ENCODE data around the gene TPSD1.

The TPSD1 gene

DNA sequence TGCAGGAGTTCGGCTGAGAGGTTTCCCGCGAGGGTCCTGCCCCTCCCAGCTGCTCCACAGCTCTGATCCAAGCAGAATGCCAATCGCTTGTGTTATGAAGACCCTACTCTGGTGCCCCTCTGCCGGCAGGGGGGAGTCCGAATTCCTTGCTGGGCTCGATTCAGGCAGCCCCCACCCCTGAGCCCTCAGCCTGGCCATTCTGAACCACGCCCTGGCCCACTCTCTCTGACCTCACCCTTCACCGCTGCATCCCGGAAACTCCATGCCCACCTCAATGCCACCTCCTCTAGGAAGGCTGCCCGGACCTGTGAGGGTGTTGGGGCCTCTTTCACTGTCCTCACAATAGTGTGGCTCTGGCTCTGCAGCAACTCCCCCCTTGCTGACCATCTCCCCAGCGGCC is 45.7 kb downstream of the TPSD1 start:
- DNase-seq = no peak

DNA sequence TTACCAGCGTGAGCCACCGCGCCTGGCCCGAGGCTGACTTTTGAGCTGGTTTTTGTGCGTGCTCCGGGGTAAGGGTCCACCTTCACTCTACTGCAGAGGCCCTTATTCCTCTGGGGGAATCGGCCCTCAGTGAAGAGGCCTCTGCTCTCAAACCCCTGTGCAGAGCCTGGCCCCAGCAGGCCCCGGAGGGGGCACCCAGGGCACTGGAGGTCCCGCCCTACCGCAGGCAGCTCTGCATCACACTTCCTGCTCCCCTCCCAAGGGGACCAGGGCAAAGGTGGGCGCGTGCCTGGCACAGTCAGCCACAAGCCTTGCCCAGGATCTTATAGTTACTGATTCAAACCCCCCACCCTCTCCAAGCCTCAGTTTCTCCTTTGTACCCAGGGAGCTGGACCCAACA is 50.0 kb downstream of the TPSD1 start:
- no peak for DNase-seq

- DNase-seq = no peak
Observed at GRCh38 chr16:1306334-1306733, 50.5 kb downstream of the TPSD1 start.

DNA sequence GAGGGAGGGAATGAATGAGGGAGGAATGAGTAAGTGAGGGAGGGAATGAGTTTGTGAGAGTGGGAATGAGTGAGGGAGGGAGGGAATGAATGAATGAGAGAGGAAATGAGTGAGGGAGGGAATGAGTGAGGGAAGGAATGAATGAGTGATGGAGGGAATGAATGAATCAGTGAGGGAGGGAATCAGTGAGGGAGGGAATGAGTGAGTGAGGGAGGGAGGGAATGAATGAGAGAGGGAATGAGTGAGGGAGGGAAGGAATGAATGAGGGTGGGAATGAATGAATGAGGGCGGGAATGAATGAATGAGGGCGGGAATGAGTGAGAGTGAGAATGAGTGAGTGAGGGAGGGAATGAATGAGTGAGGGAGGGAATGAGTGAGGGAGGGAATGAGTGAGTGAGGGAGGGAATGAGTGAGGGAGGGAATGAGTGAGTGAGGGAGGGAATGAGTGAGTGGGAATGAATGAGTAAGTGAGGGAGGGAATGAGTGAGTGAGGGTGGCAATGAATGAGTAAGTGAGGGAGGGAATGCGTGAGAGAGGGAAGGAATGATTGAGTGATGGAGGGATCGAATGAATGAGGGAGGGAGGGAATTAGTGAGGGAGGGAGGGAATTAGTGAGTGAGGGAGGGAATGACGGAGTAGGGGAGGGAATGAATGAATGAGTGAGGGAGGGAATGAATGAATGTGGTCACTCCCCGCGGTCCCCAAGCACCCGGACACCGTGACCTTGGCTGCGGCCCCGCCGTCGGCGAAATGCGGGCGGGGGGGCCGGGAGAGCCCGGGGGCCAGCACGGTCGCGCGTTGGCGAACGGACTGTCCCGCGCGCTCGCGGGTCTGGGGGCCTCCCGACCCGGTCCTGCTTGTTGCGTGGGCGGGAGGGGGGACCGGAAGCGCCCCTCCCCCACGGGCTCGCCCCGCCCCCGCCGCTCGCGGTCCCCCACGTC is 52.4 kb downstream of the TPSD1 start:
- DNase-seq = no peak

Data from NCI-H2081 (cell line).